ENCODE data around the gene EPG5.

The EPG5 gene

DNA sequence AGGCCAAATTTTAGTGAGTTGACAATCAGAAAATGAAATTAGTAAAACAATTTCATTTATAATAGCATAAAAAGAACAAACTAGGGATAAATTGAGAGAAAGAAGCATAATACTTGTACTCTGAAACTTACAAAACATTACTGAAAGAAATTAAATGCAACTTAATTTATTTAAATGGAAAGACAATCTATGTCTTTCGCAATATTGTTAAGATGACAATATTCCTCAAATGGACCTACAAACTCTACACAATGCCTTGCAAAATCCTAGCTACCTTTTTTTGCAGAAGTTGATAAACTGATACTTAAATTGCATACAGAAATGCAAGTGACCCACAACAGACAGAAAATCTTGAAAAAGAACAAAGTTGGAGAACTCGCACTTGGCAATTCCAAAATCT, 9.1 kb downstream of the EPG5 start:
- H3K4me1 Mint-ChIP-seq (ENCODE audit: low read depth), result peaks cover 61% of the 10 kb centered on the region
- no peak overlapping the region for H3K4me3 Mint-ChIP-seq
- H3K27me3 Mint-ChIP-seq, result no peaks in the 10 kb centered on the region
- H3K36me3 Mint-ChIP-seq, result peaks cover 25% of the 10 kb centered on the region
- no peak overlapping the region for H3K27ac Mint-ChIP-seq
- no peaks in the 10 kb centered on the region for H3K9me3 Mint-ChIP-seq (ENCODE audit: low read depth)

DNA sequence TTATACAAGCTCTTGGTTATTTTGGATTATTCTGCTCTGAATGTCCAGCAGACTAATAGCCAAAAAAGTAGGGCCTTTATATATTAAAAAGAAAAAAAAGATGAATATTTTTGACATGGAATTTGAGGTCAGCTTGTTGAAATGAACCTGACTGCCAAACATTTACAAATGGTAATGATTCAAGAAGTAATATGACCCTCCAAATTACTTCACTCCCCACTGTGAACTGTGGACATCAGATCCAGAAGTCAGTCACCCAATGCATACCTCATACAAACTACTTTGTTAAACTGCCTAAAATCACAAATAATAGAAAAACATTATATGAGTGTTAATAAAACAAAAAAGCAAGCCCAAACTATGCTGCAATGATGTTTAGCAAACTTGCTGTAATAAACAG, 10.0 kb downstream of the EPG5 start:
- Mint-ChIP-seq H3K27ac (no peak overlapping the region), H3K27me3 (no peaks in the 10 kb centered on the region), H3K36me3 (peaks cover 27% of the 10 kb centered on the region), H3K4me3 (no peak overlapping the region), H3K9me3 (ENCODE audit: low read depth) (no peaks in the 10 kb centered on the region), H3K4me1 (ENCODE audit: low read depth) (peaks cover 57% of the 10 kb centered on the region)

GRCh38 chr18:45954070-45954934, 12.8 kb downstream of the EPG5 start:
- peaks cover 35% of the 10 kb centered on the region for H3K36me3 Mint-ChIP-seq
- no peak overlapping the region for H3K27ac Mint-ChIP-seq
- H3K9me3 Mint-ChIP-seq (ENCODE audit: low read depth), result no peaks in the 10 kb centered on the region
- no peak overlapping the region for H3K4me3 Mint-ChIP-seq
- no peaks in the 10 kb centered on the region for H3K27me3 Mint-ChIP-seq
- peaks cover 46% of the 10 kb centered on the region for H3K4me1 Mint-ChIP-seq (ENCODE audit: low read depth)

- Mint-ChIP-seq H3K27ac (no peak overlapping the region), H3K36me3 (peaks cover 50% of the 10 kb centered on the region), H3K4me3 (no peak overlapping the region), H3K9me3 (ENCODE audit: low read depth) (no peaks in the 10 kb centered on the region), H3K4me1 (ENCODE audit: low read depth) (peaks cover 27% of the 10 kb centered on the region), H3K27me3 (no peaks in the 10 kb centered on the region)
These were observed 16.0 kb downstream of the EPG5 start for GRCh38 chr18:45951016-45951714.

- no peaks in the 10 kb centered on the region for H3K27me3 Mint-ChIP-seq
- no peak overlapping the region for H3K27ac Mint-ChIP-seq
- H3K36me3 Mint-ChIP-seq, result peaks cover 44% of the 10 kb centered on the region
- no peaks in the 10 kb centered on the region for H3K4me1 Mint-ChIP-seq (ENCODE audit: low read depth)
- H3K4me3 Mint-ChIP-seq, result no peak overlapping the region
- H3K9me3 Mint-ChIP-seq (ENCODE audit: low read depth), result no peaks in the 10 kb centered on the region
These were observed 21.5 kb downstream of the EPG5 start for GRCh38 chr18:45945669-45946068.

GRCh38 chr18:45940724-45941123, 26.4 kb downstream of the EPG5 start:
- Mint-ChIP-seq H3K9me3 (ENCODE audit: low read depth) (no peaks in the 10 kb centered on the region), H3K27ac (no peak overlapping the region)

DNA sequence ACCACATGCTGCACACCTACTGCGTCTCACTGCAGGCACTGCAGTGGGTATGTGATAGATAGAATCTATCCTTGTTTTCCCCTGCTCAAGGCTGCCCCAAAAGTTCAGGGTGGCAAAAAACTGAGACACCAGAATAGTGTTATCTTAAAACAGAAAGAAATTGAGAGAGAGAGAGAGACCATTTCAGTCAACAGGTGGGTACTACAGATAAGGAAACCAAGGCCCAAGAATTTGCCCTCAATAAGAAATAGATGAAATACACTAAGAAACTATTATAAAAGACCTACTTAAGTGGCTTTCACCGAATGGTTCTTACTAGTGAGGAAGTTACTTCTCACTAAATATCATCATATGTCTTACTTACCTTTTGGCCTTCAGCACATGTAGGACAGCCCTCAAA, 27.9 kb downstream of the EPG5 start:
- Mint-ChIP-seq H3K27ac (no peak overlapping the region), H3K27me3 (no peaks in the 10 kb centered on the region), H3K9me3 (ENCODE audit: low read depth) (no peaks in the 10 kb centered on the region), H3K4me1 (ENCODE audit: low read depth) (peaks cover 18% of the 10 kb centered on the region), H3K4me3 (no peak overlapping the region), H3K36me3 (peaks cover 33% of the 10 kb centered on the region)

More at GRCh38 chr18:45940724-45941123, 26.4 kb downstream of the EPG5 start:
- no peaks in the 10 kb centered on the region for H3K27me3 Mint-ChIP-seq
- peaks cover 17% of the 10 kb centered on the region for H3K4me1 Mint-ChIP-seq (ENCODE audit: low read depth)
- peaks cover 35% of the 10 kb centered on the region for H3K36me3 Mint-ChIP-seq
- no peak overlapping the region for H3K4me3 Mint-ChIP-seq

DNA sequence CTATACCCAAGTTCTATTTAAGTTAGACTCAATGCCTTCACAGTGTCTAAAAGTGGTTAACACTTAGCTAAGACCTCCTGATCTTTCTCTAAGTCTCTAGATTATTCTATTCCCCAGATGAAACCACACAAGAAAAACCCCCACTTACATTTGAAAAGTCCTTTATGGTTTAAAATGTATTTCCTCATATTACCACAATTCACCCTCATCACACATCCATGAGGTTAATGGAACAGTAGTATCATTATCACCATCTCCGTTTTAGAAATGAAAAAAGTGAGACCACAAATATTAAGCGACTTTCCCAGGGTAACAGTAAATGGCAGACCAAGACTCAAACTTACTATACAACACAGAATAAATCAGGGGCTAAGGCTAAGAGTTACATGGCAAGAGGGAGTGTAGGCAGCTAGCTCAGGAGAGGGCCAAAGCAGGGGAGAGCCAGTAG, 28.6 kb downstream of the EPG5 start:
- no peak overlapping the region for H3K4me3 Mint-ChIP-seq
- H3K4me1 Mint-ChIP-seq (ENCODE audit: low read depth), result peaks cover 18% of the 10 kb centered on the region
- H3K27me3 Mint-ChIP-seq, result no peaks in the 10 kb centered on the region
- peaks cover 29% of the 10 kb centered on the region for H3K36me3 Mint-ChIP-seq
- peak overlapping the region; percentile 19 for H3K27ac Mint-ChIP-seq
- H3K9me3 Mint-ChIP-seq (ENCODE audit: low read depth), result no peaks in the 10 kb centered on the region

DNA sequence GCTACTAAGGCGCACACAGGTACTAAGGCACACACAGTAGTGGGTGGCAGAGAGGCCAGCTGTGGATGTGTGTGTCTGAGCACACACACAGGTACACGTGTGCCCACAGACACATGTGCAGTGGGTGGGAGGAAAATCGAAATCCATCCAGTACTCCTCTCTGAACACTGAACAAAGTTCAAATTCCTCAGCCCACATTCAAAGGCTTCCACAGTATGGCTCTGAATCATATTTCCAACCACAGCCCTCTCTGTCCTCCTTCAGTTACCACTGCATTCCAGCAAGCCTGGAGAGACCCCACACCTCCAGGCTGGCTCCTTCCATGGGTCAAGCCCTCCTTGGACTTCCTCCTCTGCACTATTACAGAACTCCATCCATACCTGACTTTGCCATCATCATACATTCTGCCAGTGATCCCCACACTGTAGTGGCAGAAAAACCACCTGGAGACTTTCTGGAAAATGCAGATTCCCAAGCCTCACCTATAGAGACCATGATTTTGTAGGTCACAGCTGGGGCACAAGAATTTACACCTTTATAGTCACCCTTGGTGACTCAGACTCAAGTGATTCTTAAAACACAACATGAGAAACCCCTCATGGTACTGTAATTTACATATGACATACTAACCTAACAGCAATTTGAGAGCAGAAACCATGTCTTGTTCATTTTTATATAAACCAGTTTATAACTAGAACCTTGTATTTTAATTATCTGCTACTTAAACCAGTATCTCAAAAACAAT, 31.4 kb downstream of the EPG5 start:
- Mint-ChIP-seq H3K9me3 (ENCODE audit: low read depth) (no peaks in the 10 kb centered on the region), H3K27ac (peak overlapping the region; percentile 11), H3K27me3 (no peaks in the 10 kb centered on the region), H3K36me3 (peaks cover 22% of the 10 kb centered on the region), H3K4me3 (no peak overlapping the region), H3K4me1 (ENCODE audit: low read depth) (peaks cover 18% of the 10 kb centered on the region)

GRCh38 chr18:45932708-45933107, 34.4 kb downstream of the EPG5 start:
- Mint-ChIP-seq H3K27ac (no peak overlapping the region), H3K27me3 (no peaks in the 10 kb centered on the region), H3K9me3 (ENCODE audit: low read depth) (no peaks in the 10 kb centered on the region), H3K4me1 (ENCODE audit: low read depth) (peaks cover 6% of the 10 kb centered on the region), H3K36me3 (peaks cover 20% of the 10 kb centered on the region), H3K4me3 (no peak overlapping the region)

GRCh38 chr18:45930963-45931362, 36.2 kb downstream of the EPG5 start:
- Mint-ChIP-seq H3K27me3 (no peaks in the 10 kb centered on the region), H3K36me3 (peaks cover 22% of the 10 kb centered on the region), H3K9me3 (ENCODE audit: low read depth) (no peaks in the 10 kb centered on the region), H3K4me1 (ENCODE audit: low read depth) (peaks cover 3% of the 10 kb centered on the region), H3K27ac (no peak overlapping the region), H3K4me3 (no peak overlapping the region)

DNA sequence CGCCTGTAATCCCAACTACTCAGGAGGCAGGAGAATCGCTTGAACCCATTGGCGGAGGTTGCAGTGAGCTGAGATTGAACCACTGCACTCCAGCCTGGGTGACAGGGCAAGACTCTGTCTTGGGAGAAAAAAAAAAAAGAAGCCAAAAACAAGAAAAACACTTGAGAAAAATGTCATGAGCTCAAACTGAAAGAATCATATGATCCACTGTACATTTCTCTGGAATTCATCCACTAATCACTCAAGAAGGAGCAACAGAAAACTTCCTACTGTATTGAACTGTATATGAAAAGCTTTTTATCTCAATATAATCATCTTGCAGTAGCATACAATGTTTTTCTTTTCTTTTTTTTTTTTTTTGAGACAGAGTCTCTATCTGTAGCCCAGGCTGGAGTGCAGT, 40.4 kb downstream of the EPG5 start:
- H3K36me3 Mint-ChIP-seq, result peaks cover 21% of the 10 kb centered on the region
- H3K27me3 Mint-ChIP-seq, result no peaks in the 10 kb centered on the region
- H3K4me3 Mint-ChIP-seq, result no peak overlapping the region
- no peaks in the 10 kb centered on the region for H3K9me3 Mint-ChIP-seq (ENCODE audit: low read depth)
- H3K27ac Mint-ChIP-seq, result no peak overlapping the region
- H3K4me1 Mint-ChIP-seq (ENCODE audit: low read depth), result no peaks in the 10 kb centered on the region

DNA sequence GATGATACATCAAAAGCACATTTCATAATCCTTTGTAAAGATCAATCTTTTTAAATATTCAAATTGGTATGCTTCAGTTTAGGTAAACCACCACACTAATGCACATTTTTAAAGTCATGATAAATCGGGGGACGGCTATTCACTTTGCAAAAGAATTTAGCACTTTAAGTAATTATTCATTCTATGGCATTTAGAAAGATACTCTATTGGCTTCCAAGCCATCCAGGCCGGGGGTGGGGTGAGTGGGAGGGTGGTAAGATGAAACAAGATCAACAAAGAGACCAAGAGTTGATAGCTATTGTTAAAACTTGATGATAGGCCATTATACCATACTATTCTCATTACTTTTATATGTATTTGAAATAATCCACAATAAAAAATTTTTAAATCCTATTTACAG, 41.0 kb downstream of the EPG5 start:
- no peak overlapping the region for H3K4me3 Mint-ChIP-seq
- peaks cover 2% of the 10 kb centered on the region for H3K4me1 Mint-ChIP-seq (ENCODE audit: low read depth)
- no peaks in the 10 kb centered on the region for H3K27me3 Mint-ChIP-seq
- H3K9me3 Mint-ChIP-seq (ENCODE audit: low read depth), result no peaks in the 10 kb centered on the region
- H3K27ac Mint-ChIP-seq, result no peak overlapping the region
- H3K36me3 Mint-ChIP-seq, result peaks cover 19% of the 10 kb centered on the region

DNA sequence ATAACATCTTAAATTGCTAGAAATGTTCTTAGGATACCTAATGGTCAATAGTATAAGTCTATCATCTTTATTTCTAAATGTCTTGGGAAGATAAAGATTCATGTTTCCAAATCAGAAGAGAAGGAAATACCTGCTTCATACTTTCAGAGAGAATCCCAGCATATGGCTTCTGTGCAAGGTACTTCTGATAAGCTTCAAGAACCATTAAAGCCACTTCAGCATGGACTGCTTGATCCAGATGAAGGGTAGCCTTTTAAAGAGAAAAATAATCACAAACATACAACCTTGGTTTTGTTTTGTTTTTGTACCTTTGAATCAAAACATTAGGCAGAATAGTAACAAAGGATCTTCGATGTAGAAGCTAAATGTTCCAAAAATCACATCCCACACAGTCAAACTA, 44.0 kb downstream of the EPG5 start:
- peaks cover 10% of the 10 kb centered on the region for H3K4me1 Mint-ChIP-seq (ENCODE audit: low read depth)
- H3K4me3 Mint-ChIP-seq, result no peak overlapping the region
- H3K36me3 Mint-ChIP-seq, result peaks cover 18% of the 10 kb centered on the region
- no peaks in the 10 kb centered on the region for H3K9me3 Mint-ChIP-seq (ENCODE audit: low read depth)
- H3K27me3 Mint-ChIP-seq, result no peaks in the 10 kb centered on the region
- no peak overlapping the region for H3K27ac Mint-ChIP-seq

DNA sequence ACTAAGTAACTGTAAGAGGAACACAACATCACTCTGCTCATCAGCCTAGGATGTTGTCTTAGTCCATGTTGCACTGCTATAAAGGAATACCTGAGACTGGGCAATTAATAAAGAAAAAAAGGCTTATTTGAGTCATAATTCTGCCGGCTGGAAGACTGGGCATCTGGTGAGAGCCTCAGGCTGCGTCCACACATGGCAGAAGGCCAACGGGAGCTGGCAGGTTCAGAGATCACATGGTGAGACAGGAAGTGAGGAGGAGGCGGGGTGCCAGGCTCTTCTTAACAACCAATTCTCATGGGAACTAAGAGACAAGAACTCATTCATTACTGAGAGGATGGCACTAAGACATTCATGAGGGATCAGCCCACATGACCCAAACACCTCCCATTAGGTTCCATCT, 46.8 kb downstream of the EPG5 start:
- H3K9me3 Mint-ChIP-seq (ENCODE audit: low read depth), result no peaks in the 10 kb centered on the region
- H3K4me3 Mint-ChIP-seq, result no peak overlapping the region
- H3K4me1 Mint-ChIP-seq (ENCODE audit: low read depth), result peaks cover 10% of the 10 kb centered on the region
- peaks cover 20% of the 10 kb centered on the region for H3K36me3 Mint-ChIP-seq
- H3K27ac Mint-ChIP-seq, result peak overlapping the region; percentile 13
- no peaks in the 10 kb centered on the region for H3K27me3 Mint-ChIP-seq

All from activated naive CD8-positive, alpha-beta T cell (primary cell).